Stimulated activated CD8-positive, alpha-beta memory T cell treated with anti-CD3 and anti-CD28 coated beads, Interleukin-2, amount 100 ng/mL, for 1 hour (primary cell): ENCODE data around the gene PRR30.
"Not testable (repeated sequence)": the region's sequence is repeated elsewhere in the genome, so short reads cannot be mapped to it uniquely, and the experiment has no call there.

ENCODE experiments used
- DNase-seq, 2 donors: peaks; one replicate each; pipeline ENCODE4 v3.0.0-alpha.2; 2020; ENCODE audit warnings: low read depth in 2 of 2

The PRR30 gene

GRCh38 chr2:27139310-27139709 lies at the start of gene PRR30:
Gene PRR30 (minus strand): TSS chr2:27139410. CDS start chr2:27138329, 1,081 bp downstream.
- no peak for DNase-seq

- DNase-seq: no peak
These were observed 47.6 kb upstream of the PRR30 start for GRCh38 chr2:27186613-27187345.

GRCh38 chr2:27185331-27186026 lies 46.3 kb upstream of the PRR30 start:
- DNase-seq: no peak

GRCh38 chr2:27184115-27184514 lies 44.9 kb upstream of the PRR30 start:
- no peak for DNase-seq

GRCh38 chr2:27182346-27182745 lies 43.1 kb upstream of the PRR30 start:
- DNase-seq: no peak

GRCh38 chr2:27179344-27180000 lies 40.3 kb upstream of the PRR30 start:
- DNase-seq: no peak

DNA sequence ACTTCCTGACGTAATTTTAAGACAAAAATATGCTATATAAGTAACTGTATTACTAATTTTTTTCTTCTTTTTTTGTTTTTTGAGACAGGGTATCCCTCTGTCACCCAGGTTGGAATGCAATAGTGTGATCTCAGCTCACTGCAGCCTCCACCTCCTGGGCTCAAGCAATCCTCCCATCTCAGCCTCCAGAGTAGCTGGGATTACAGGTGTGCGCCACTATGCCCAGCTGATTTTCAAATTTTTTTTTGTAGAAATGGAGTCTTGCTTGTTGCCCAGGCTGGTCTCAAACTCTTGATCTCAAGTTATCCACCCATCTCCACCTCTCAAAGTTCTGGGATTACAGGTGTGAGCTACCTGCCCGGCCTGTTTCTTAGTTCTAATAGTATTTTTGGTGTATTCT lies 39.3 kb upstream of the PRR30 start:
- DNase-seq: no peak

DNA sequence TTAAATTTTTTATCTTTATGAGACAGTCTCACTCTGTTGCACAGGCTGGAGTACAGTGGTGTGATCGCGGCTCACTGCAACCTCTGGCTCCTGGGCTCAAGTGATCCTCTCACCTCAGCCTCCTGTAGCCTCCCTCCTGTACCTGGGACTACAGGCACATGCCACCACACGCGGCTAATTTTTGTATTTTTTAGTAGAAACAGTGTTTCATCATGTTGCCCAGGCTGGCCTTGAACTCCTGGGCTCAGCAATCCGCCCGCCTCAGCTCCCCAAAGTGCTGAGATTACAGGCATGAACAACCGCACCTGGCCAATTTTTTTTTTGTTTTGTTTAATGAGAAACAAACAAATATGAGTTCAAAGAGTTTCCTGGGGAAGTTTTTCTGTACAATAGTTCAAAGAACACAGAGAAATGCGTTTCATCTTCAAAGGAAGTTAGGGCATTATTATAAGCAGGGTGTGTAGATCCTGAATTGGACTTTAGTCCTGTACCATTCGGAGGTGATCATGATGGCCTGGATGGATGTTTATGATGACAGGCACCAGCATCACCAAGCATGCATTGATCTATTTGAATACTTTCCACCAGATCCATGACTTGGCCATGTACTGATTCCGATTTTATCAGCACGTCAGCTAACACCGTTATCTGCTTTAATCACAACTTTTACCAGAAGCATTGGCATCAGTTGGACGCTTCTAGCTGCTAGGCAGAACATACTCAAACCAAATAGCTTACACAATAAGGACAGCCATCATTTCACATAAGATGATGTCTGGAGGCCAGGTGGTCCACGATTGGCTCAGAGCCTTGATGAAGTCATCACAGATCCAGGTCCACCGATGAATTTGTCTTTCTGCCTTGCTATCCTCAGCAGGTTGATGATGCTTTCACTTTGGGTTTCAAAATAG lies 38.5 kb upstream of the PRR30 start:
- DNase-seq: no peak

GRCh38 chr2:27175781-27176180 lies 36.6 kb upstream of the PRR30 start:
- not testable (repeated sequence) for DNase-seq

DNA sequence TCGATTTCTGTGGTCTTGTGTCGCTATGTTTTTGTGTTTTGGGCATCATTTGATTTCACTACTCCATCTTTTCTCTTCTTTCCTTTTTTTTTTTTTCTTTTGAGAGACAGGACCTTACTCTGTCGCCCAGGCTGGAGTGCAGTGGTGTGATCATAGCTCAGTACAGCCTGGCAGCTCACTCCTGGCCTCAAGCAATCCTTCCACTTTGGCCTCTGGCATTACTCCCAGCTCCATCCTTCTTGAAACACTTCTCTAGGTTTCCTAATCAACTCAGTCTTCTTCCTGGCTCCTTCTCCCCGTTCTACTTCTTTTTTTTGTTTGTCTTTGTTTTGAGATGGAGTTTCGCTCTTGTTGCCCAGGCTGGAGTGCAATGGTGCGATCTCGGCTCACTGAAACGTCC lies 36.1 kb upstream of the PRR30 start:
- no peak for DNase-seq

GRCh38 chr2:27174638-27175037 lies 35.4 kb upstream of the PRR30 start:
- no peak for DNase-seq

DNA sequence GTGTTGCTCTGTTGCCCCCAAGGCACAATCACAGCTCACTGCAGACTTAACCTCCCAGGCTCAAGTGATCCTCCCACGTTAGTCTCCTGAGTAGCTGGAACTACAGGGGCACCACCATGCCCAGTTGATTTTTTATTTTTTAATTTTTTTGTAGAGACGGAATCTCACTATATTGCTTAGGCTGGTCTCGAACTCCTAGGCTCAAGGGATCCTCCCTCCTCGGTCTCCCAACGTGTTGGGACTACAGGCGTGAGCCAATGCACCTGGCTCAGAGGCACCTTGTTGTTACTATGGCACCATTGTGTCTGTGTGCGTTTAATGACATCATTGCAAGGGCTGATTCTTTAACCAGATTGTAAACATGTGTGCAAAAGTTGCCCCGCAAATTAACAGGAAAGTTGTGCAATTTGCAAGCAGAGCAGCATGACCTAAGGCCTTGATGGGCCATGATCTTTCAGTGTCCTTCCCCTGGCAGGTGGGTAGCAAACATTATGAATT lies 32.2 kb upstream of the PRR30 start:
- no peak for DNase-seq

GRCh38 chr2:27170581-27171337 lies 31.5 kb upstream of the PRR30 start:
- DNase-seq: no peak

- DNase-seq: no peak
These were observed 26.0 kb upstream of the PRR30 start for GRCh38 chr2:27164960-27165763.

DNA sequence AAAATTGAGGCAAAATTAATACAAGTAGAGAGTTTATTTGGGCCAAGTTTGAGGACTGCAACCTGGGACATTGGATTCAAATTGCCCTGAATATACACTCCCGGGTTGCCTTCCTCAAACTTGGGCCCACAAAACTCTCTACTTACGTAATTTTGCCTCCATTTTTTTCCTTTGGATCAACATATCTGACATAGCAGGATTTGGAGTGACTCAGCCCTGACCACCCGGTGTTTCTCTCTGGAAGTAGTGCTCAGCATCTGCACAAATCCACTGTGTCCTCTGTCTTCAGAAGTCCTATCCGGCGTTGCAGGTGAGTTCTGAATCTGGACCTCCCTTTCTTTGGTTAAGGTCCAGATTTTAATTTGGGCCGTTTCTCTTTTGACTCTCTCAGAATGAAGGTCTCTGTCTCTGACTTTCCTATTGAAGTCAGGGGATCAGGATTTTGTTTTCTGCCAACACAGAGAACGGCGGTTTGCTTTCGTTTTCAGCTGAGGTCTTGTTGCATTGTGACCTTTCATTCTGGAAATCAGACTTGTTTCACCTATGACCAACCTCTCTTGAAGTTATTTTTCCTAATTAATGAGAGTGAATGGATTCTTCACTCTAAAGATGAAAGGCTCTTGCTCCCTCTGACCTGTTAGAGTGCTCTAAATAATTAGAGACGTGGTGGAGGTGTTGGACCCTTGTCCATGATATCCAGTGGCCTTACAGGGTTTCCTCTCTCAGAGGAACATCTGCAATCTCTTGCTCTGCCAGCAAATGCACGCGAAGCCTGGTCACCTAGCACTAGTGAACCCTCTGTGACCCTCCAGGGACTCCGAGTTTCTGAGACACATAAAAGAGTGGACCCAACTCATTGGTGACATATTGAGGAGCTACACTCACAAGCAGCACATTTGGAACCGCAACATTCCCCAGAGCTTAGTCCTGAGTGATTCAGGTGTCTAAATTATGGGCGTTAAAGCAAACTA lies 23.2 kb upstream of the PRR30 start:
- DNase-seq: no peak

DNA sequence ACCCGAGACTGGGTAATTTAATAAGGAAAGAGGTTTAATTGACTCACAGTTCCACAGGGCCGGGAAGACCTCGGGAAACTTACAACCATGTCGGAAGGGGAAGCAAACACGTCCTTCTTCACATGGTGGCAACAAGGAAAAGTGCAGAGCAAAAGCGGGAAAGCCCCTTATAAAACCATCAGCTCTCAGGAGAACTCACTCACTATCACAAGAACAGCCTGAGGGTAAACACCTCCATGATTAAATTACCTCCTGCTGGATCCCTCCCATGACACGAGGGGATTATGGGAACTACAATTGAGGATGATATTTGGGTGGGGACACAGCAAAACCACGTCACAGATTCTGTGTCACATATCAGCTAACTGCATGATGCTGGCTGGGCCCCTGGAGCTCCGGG lies 21.0 kb upstream of the PRR30 start:
- no peak for DNase-seq

DNA sequence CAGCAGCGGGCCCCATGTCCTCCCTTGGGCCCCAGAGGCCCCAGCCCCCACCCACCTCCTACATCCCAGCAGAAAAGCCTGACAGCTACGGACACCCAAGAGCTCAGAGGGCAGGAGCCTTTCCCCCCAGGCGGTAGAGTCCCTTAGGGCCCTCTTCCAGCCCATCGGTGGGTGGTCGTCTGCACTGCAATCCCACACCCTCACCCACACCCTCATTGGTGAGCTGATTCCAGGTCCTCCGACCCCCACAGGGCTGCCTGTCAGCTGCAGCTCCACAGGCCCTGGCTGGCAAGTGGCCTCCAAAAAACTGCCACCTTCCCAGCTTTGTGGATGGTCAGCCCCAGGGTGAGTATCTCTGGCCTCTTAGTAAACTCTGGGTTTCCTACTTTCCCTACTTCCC lies 20.1 kb upstream of the PRR30 start:
- no peak for DNase-seq

GRCh38 chr2:27158468-27158867 lies 19.3 kb upstream of the PRR30 start:
- no peak for DNase-seq

GRCh38 chr2:27155069-27155520 lies 15.9 kb upstream of the PRR30 start:
- DNase-seq: no peak
